Stimulated activated CD8-positive, alpha-beta memory T cell treated with anti-CD3 and anti-CD28 coated beads, Interleukin-15, amount 100 ng/mL, for 48 hours (primary cell): ENCODE measurements around the gene RBMXL3.
"Not testable (repeated sequence)": the region's sequence is repeated elsewhere in the genome, so short reads cannot be mapped to it uniquely, and the experiment has no call there.

Experiments
- DNase-seq, 2 donors: peaks; one replicate each; pipeline ENCODE4 v3.0.0-alpha.2; 2020; ENCODE audit warnings: low read depth in 2 of 2

Gene RBMXL3

DNA sequence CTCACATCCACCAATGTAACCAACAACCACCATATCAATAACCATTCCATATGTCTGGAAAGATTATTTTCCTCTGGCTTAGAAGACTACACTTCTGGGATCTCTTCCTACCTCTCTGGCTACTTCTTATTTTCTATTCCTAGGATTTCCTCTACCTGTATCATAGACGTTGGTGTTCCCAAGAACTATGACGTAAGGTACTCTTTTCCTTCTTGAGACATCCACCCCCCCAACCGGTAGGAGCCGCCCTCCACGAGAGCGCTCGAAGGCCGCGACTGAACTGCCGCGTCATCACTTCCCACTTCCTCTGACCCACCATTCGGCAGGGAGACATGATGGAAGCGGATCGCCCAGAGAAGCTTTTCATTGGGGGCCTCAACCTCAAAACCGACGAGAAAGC is at the start of gene RBMXL3:
RBMXL3 (plus strand) TSS at position 301 of the 400 bp plus-strand sequence; CDS start at position 333, 32 bp downstream.
- no peak for DNase-seq

DNA sequence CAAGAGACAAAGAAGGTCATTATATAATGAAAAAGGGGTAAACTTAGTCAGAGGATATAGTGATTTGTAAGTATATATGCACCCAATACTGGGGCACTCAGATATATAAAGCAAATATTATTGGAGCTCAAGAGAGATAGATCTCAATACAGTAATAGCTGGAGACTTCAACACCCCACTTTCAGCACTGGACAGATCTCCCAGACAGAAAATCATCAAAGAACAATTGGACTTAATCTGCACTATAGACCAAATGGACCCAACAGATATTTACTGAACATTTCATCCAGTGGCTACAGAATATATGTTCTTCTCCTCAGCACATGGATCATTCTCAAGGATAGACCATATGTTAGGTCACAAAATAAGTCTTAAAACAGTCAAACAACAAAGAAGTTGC is 47.2 kb upstream of the RBMXL3 start:
- no peak for DNase-seq

DNA sequence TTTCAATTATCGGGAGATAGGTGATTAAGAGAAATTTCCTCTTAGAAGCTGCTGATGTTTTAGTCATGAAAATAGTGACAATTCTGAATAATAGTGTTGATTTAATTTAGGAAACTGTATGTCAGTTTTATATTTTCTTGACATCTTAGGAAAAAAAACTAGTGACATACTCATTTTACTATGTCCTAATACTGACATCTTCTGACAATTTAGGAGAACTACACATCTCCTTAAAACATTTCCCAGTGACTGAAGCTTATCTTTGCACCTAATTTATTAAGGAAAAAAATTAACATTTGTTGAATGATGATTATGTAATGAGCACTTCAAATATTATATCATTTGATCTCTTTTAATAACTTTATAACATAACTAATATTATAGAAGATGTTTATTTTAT is 42.0 kb upstream of the RBMXL3 start:
- no peak for DNase-seq

DNA sequence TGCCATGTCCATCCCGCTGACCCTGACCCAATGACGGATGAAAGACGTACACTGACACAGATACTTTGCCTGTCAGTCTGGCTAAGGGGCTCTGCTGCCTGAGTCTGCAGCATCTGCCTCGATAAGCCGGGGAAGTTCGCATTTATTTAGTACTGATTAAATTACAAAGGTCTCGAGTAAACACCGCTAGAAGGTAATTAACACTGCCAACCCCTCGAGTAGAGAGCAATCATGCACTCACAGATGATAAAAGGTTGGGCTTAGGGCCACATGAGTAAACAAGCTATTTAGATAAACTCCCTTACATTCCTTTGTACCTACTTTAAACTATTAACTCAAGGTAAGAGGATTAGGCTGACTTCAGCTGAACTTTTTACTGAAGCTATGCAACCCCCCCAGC is 16.0 kb upstream of the RBMXL3 start:
- DNase-seq = no peak

DNA sequence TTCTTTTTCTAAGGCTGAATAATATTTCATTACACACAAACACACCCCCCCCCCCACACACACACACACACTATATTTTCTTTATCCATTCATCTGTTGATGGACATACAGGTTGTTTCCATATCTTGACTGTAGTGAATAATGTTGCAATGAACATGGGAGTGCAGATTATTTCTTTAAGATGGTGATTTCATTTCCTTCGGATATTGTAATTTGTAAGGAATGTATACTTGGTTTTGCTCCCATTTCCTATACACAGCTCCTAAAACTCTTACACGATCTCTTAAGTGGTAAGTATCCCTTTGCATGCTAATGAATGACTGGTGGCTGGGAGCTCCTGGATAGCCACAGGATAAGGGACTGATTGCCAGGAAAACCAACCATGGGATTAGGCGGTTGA is 14.7 kb upstream of the RBMXL3 start:
- DNase-seq = no peak

DNA sequence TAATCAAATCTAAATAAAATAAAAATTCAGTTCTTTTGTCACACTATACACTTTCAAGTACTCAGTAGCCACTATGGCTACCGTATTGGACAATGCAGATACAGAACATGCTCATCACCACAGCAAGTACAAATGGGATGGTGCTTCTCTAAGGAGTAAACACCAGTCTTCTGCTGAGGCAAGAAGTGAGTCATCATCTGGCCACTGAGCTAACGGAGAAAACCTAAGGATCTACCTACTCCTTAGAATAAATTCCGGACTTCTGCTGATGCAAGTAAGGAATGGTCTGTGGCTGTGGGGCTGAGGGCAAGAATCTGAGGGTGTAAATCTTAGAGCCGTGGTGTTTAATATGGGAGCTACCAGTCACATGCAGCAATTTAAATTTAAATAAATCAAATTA is 11.3 kb upstream of the RBMXL3 start:
- no peak for DNase-seq

DNA sequence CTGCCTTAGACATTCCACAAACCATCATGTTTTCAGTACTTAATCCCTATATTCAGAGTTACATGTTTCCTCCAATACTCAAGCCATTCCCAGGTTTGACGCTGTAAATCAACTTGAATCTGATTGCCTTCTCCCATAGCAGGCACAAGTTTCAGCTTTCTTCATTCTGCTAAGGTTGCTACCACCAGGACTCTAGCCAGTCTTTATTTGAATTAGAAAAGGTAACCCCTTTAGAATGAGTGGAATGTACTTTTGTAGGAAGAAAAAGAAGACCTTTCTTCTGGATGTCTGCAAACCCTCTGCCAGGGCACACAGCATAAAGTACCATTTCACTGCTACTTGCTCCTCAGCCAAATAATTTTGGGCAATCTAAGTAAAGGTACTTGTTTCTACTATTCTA is 10.7 kb upstream of the RBMXL3 start:
- DNase-seq = no peak

DNA sequence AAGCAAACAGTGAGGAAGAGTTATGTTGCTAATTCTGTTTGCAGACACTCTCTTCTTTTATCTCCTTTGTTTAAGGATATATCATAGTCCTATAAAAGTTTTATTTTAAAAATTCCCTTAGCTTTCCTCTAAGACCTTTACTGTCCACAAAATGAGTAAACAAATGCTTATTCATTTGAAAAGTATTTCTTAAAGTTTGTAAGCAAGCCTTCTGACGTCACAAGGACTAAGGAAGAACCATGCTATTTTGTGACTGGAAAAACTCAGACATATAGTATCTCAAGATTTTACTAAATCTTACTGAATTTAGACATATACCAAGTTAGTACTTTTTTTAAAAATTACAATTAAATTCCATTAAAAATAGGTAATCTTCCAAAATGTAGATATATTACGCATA is 5.2 kb upstream of the RBMXL3 start:
- DNase-seq = no peak

DNA sequence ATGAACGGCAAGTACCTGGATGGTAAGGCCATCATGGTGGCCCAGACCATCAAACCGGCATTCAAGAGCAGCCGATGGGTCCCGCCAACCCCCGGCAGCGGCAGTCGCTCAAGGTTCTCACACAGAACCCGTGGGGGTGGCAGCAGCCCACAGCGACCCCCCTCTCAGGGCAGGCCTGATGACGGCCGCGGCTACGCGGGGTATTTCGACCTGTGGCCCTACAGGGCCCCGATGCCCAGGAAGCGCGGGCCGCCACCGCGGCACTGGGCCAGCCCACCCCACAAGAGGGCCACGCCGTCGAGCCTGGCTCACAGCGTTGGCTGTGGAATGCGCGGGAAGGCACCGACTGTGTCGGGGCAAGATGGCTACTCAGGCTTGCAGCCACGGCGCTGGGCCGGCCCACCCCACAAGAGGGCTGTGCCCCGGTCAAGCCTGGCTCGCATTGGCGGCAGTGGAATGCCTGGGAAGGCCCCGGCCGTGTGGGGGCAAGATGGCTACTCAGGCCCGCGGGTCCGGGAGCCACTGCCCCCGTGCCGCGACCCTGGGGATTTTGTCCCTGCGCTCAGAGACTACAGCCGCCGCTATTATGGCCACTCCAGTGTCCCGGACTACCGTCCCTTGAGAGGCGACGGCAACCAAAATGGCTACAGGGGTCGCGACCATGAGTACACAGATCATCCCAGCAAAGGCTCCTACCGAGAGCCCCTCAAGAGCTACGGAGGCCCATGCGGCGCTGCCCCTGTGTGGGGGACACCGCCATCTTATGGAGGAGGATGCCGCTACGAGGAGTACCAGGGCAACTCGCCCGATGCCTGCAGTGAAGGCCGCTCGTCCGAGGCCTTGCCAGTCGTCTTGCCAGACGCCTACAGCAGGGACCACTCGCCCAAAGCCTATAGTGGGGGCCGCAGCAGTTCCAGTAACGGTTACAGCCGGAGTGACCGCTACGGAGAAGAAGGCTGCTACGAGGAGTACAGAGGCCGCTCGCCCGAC is 731 bp downstream of the RBMXL3 start:
- no peak for DNase-seq

DNA sequence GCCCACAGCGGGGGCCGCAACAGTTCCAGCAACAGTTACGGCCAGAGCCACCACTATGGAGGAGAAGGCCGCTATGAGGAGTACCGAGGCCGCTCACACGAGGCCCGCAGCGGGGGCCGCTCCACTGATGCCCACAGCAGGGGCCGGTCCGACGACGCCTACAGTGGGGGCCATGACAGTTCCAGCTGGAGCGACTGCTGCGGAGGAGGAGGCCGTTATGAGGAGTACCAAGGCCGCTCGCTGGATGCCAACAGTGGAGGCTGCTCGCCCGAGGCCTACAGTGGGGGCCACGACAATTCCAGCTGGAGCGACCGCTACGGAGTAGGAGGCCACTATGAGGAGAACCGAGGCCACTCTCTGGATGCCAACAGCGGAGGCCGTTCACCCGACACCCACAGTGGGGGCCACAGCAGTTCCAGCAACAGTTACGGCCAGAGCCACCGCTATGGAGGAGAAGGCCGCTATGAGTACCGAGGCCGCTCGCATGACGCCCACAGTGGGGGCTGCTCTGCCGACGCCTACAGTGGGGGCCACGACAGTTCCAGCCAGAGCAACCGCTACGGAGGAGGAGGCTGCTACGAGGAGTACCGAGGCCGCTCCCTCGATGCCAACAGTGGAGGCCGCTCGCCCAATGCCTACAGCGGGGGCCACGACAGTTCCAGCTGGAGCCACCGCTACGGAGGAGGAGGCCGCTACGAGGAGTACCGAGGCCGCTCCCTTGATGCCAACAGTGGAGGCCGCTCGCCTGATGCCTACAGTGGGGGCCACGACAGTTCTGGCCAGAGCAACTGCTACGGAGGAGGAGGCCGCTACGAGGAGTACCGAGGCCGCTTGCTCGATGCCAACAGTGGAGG is 1.7 kb downstream of the RBMXL3 start:
- no peak for DNase-seq

DNA sequence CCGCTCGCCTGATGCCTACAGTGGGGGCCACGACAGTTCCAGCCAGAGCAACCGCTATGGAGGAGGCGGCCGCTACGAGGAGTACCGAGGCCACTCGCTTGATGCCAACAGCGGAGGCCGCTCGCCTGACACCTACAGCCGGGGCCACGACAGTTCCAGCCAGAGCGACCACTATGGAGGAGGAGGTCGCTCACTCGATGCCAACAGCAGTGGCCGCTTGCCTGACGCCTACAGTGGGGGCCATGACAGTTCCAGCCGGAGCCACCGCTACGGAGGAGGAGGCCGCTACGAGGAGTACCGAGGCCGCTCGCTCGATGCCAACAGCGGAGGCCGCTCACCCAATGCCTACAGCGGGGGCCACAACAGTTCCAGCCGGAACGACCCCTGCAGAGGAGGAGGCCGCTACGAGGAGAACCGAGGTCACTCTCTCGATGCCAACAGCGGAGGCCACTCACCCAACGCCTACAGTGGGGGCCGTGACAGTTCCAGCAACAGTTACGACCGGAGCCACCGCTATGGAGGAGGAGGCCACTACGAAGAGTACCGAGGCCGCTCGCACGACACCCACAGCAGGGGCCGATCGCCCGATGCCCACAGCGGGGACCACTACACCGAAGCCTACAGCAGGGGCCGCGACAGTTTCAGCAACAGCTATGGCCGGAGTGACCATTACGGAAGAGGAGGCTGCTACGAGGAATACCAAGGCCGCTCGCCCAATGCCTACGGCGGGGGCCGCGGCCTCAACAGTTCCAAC is 2.5 kb downstream of the RBMXL3 start:
- DNase-seq = no peak

DNA sequence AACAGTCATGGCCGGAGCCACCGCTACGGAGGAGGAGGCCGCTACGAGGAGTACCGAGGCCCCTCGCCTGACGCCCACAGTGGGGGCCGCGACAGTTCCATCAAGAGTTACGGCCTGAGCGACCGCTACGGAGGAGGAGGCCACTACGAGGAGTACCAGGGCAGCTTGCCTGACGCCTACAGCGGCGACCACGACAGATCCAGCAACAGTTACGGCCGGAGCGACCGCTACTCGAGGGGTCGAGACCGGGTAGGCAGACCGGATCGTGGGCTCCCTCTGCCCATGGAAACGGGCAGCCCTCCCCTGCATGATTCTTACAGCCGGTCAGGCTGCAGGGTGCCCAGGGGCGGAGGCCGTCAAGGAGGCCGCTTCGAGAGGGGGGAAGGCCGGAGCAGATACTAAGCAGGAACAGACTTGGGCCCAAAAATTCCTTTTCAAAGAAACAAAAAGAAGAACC is 3.1 kb downstream of the RBMXL3 start:
- DNase-seq = no peak

DNA sequence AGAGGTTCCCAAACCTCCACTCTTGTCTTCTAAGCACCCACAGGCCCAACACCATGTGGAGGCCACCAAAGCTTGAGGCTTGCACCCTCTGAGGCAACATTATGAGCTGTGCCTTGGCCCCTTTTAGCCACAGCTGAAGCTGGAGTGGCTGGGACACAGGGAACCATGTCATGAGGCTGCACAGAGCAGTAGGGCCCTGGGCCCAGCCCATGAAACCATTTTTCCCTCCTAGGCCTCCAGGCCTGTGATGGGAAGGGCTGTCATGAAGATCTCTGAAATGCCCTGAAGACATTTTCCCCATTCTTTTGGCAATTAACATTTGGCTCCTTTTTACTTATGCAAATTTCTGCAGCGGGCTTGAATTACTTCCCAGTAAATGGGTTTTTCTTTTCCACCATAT is 14.8 kb downstream of the RBMXL3 start:
- DNase-seq = no peak

DNA sequence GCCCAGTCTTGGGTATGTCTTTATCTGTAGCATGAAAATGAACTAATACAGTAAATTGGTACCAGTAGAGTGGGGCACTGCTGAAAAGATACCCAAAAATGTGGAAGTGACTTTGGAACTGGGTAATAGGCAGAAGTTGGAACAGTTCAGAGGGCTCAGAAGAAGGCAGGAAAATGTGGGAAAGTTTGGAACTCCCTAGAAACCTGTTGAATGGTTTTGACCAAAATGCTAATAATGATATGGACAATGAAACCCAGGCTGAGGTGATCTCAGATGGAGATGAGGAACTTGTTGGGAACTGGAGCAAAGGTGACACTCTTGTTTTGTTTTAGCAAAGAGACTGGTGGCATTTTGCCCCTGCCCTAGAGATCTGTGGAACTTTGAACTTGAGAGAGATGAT is 20.3 kb downstream of the RBMXL3 start:
- DNase-seq = not testable (repeated sequence)

DNA sequence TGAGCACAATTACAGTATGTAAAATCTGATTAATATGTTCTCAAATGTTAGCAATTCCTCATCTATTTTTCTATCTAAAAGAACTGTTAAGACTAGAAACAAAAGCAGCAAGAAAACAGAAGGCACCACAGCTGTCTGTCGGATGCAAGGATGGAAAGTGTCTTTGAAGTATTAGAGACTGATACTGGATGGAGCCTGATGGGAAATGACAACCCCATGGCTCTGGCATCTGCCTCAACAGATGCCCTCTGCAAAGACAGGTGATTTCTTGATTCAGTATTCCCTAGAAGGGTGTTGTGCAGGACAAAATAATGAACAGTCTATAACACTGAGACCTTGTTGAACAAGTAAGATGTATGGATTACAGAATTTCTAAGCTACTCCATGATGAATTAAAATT is 24.9 kb downstream of the RBMXL3 start:
- no peak for DNase-seq

DNA sequence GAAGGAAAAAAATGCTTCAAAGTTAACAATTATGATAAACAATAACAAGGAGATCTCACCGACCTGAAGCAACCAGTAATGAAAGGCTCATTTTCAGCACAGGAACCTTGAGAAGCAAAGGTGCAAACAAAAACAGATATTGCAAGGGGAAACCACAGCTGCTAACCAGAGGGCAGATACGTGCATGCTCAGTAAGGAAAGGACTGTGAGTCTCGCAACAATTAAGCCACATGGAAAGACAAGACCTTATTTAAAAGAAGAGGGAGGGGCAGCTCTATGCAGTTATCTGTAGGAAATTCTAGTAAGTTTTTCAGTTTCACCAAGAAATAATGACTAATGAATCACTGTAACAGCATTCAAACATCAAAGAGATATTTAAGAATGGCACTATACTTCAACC is 25.4 kb downstream of the RBMXL3 start:
- no peak for DNase-seq

DNA sequence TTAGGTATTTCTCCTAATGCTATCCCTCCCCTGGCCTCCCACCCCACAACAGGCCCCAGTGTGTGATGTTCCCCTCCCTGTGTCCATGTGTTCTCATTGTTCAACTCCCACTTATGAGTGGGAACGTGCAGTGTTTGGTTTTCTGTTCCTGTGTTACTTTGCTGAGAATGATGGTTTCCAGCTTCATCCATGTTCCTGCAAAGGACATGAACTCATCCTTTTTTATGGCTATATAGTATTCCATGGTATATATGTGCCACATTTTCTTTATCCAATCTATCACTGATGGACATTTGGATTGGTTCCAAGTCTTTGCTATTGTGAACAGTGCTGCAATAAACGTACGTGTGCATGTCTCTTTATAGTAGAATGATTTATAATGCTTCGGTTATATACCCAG is 28.1 kb downstream of the RBMXL3 start:
- not testable (repeated sequence) for DNase-seq

DNA sequence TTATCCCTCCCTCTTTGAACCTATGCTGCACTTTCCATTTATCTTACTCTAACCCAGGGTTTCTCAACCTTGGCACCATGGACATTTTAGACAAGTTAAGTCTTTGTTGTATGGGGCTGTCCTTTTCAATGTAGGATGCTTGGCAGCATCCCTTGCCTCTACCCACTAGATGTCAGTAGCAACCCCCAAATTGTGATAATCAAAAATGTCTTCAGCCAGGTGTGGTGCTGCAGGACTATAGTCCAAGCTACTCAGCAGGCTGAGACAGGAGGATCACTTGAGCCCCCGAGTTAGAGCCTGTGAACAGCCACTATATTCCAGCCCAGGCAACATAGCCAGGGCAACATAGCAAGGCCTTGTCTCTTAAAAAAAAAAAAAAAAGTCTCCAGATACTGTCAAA is 37.7 kb downstream of the RBMXL3 start:
- DNase-seq = no peak

DNA sequence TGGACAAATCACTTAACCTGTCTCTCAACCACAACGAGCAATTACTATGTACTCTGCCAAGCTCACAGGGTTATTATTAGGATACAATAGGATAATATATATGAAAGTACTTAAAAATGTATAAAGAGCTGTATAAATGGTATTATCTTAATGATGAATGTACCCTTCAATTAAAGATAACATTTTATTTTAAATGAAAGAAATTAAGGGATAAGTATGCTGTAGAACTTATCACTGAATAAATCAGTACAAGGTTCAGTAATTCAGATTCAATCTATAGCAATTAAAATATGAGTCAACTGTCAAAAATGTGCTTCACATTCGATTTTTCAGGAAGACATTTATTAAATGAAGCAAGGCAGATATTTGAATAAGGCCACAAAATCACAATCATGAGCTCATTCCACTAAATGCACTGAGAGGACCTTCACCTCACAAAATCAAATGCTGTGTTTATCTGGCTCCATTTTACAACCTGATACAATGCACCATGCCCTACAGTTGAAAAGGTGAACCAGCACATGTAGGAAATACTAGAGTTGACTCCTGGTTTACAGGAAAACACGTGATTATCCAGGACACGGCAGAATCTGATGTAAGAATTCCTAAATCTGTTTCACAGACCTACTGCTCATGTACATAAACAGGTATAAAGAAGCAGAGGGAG is 40.3 kb downstream of the RBMXL3 start:
- DNase-seq = no peak

DNA sequence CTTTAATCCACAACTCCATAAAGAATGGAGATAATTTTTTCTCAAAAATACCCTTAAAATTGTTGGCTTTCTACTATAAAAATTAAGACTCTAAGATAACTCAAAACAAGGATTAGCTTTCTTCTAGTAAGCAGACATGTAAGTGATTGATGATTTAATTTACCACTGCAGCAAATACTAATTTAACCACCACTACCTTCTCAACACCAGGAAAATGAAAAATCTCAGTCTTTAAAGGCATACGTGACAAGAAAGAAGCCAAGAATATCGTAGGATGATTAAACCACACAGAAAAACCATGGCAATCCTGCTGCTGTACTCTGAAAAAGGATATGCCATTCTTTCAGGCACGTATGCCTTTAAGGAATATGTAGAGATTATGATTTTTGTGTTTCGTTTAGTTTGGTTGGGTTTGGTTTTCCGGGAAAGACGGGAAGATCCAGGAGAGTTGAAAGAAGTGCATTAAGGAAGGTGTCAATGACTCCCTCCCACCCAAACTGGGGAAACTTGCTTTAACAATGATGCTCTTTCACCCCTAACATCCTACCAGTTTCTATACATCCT is 43.8 kb downstream of the RBMXL3 start:
- DNase-seq = no peak
